ENCODE measurements around the gene AGTPBP1. TPM values are rescaled to one million over a fixed set of nuclear protein-coding genes. Genes with fewer than 3 reads are reported as not detected.
A peak's percentile ranks its signal among the peaks of the same experiment; 100 is the strongest.
"Not testable (repeated sequence)": the region's sequence is repeated elsewhere in the genome, so short reads cannot be mapped to it uniquely, and the experiment has no call there.

The AGTPBP1 gene
- 47.0 TPM for total RNA-seq
- long read RNA-seq, full-length matches to known transcripts: 15 of 40 reads
- long read RNA-seq, partial matches to known transcripts: 13 of 40 reads
- long read RNA-seq, other reads (novel, unspliced or antisense): 12 of 40 reads

- H3K27ac ChIP-seq: peak within 1 kb of the TSS; percentile 92
- DNase-seq (peak; percentile 98), ATAC-seq (peak; percentile 97 to 99)
- H3K4me1 ChIP-seq: peaks cover 27% of the 10 kb centered on the region
- no peaks in the 10 kb centered on the region for H3K27me3 ChIP-seq (ENCODE audit: low read depth)
- no peaks in the 10 kb centered on the region for H3K36me3 ChIP-seq
- TF ChIP-seq CTCF (IDR thresholded peaks at IDR 0.05): no peak
- intact Hi-C loops (cut with DNase I): no loop called here
- H3K9me3 ChIP-seq: no peaks in the 10 kb centered on the region
- peak within 1 kb of the TSS; percentile 97 for H3K4me3 ChIP-seq
These were observed at the start of gene AGTPBP1 for GRCh38 chr9:85741875-85742596. TSS of gene AGTPBP1 (minus strand) at chr9:85741954. CDS start at chr9:85712533, 29,421 bp downstream.

GRCh38 chr9:85786116-85786515 is 44.4 kb upstream of the AGTPBP1 start:
- H3K9me3 ChIP-seq; DNase-seq; H3K36me3 ChIP-seq; H3K4me3 ChIP-seq; intact Hi-C loops (cut with DNase I); H3K27me3 ChIP-seq (ENCODE audit: low read depth); H3K4me1 ChIP-seq; H3K27ac ChIP-seq: not testable (repeated sequence)
- peak; percentile 71 to 75 for ATAC-seq
- peak; percentile 26 for TF ChIP-seq CTCF (IDR thresholded peaks at IDR 0.05)

- H3K27ac ChIP-seq; ATAC-seq; DNase-seq; H3K4me1 ChIP-seq; H3K36me3 ChIP-seq; intact Hi-C loops (cut with DNase I); H3K9me3 ChIP-seq; H3K4me3 ChIP-seq; H3K27me3 ChIP-seq (ENCODE audit: low read depth): not testable (repeated sequence)
These were observed 32.1 kb upstream of the AGTPBP1 start for GRCh38 chr9:85773844-85774243.

GRCh38 chr9:85761802-85762201 is 20.0 kb upstream of the AGTPBP1 start:
- H3K4me3 ChIP-seq; H3K27me3 ChIP-seq (ENCODE audit: low read depth); DNase-seq; ATAC-seq; H3K27ac ChIP-seq; H3K36me3 ChIP-seq; H3K4me1 ChIP-seq; H3K9me3 ChIP-seq; intact Hi-C loops (cut with DNase I): not testable (repeated sequence)

- H3K9me3 ChIP-seq; H3K27me3 ChIP-seq (ENCODE audit: low read depth); H3K36me3 ChIP-seq; H3K4me3 ChIP-seq; ATAC-seq; H3K27ac ChIP-seq; intact Hi-C loops (cut with DNase I); DNase-seq; H3K4me1 ChIP-seq: not testable (repeated sequence)
These were observed 16.0 kb upstream of the AGTPBP1 start for GRCh38 chr9:85757716-85758115.

GRCh38 chr9:85756216-85756615 is 14.5 kb upstream of the AGTPBP1 start:
- H3K4me3 ChIP-seq; DNase-seq; H3K4me1 ChIP-seq; H3K27me3 ChIP-seq (ENCODE audit: low read depth); intact Hi-C loops (cut with DNase I); ATAC-seq; H3K9me3 ChIP-seq; H3K36me3 ChIP-seq; H3K27ac ChIP-seq: not testable (repeated sequence)

GRCh38 chr9:85746309-85746708 is 4.6 kb upstream of the AGTPBP1 start:
- H3K36me3 ChIP-seq: no peaks in the 10 kb centered on the region
- no peak for TF ChIP-seq CTCF (IDR thresholded peaks at IDR 0.05)
- ATAC-seq: no peak
- H3K27me3 ChIP-seq (ENCODE audit: low read depth): no peaks in the 10 kb centered on the region
- no peak for DNase-seq
- no peak overlapping the region for H3K27ac ChIP-seq
- no peak overlapping the region for H3K4me3 ChIP-seq
- intact Hi-C loops (cut with DNase I): no loop called here
- no peaks in the 10 kb centered on the region for H3K9me3 ChIP-seq
- H3K4me1 ChIP-seq: peaks cover 11% of the 10 kb centered on the region

All from lower lobe of right lung (tissue), 2 donors.